Lung (tissue), 12 donors: Measurements from ENCODE around the gene NCLN. TPM values are rescaled to one million over a fixed set of nuclear protein-coding genes. Genes with fewer than 3 reads are reported as not detected.

ENCODE experiments used
- ATAC-seq: fragments of 200-7000 bp; cut with Tn5 transposase; one replicate; pipeline ENCODE4 v1.9.1; 2020; ENCODE audit warnings: moderate number of reproducible peaks; ENCODE audit not compliant: insufficient read depth, low FRiP score
- DNase-seq, 3 donors: peaks; one replicate each; pipeline ENCODE4 v3.0.0-alpha.2; 2013 to 2017
- H3K27ac ChIP-seq, 2 donors: one replicate each; pipeline ENCODE4 v1.5.1; 2013; ENCODE audit warnings: mild to moderate bottlenecking in 2 of 2, moderate library complexity in 2 of 2, control low read depth in 1 of 2, inconsistent platforms in 1 of 2, low read depth in 1 of 2, low read length in 1 of 2
- H3K27me3 ChIP-seq, 3 donors: one replicate each; pipeline ENCODE4 v1.5.1; 2013; ENCODE audit warnings: low read length in 2 of 3; ENCODE audit not compliant: control insufficient read depth in 3 of 3, insufficient read depth in 3 of 3
- H3K36me3 ChIP-seq, 4 donors: one replicate each; pipeline ENCODE4 v1.5.1; 2013; ENCODE audit warnings: low read length in 4 of 4, mild to moderate bottlenecking in 1 of 4, moderate library complexity in 1 of 4; ENCODE audit not compliant: control insufficient read depth in 4 of 4, insufficient read depth in 4 of 4
- H3K4me1 ChIP-seq, 5 donors: one replicate each; pipeline ENCODE4 v1.5.1; 2013; ENCODE audit warnings: low read length in 5 of 5, mild to moderate bottlenecking in 2 of 5, moderate library complexity in 1 of 5; ENCODE audit not compliant: control insufficient read depth in 5 of 5, insufficient read depth in 5 of 5
- H3K4me3 ChIP-seq: one replicate; pipeline ENCODE4 v1.5.1; 2013; ENCODE audit warnings: mild to moderate bottlenecking, control low read depth, moderate library complexity
- H3K9ac ChIP-seq, 2 donors: one replicate each; pipeline ENCODE4 v1.5.1; 2013; ENCODE audit warnings: low read length in 2 of 2, control low read depth in 1 of 2; ENCODE audit not compliant: insufficient read depth in 1 of 2
- H3K9me3 ChIP-seq, 4 donors: one replicate each; pipeline ENCODE4 v1.5.1; 2013; ENCODE audit warnings: low read length in 3 of 4, mild to moderate bottlenecking in 1 of 4, moderate library complexity in 1 of 4; ENCODE audit not compliant: control insufficient read depth in 4 of 4, insufficient read depth in 3 of 4
- CTCF ChIP-seq: IDR thresholded peaks from 2 replicates; pipeline ENCODE4 v1.5.1; 2012; ENCODE audit warnings: mild to moderate bottlenecking; ENCODE audit errors: control extremely low read depth, extremely low read depth
- WGBS, 2 donors: extraction: QIAGEN DNeasy Blood & Tissue Kit; methylation state at CpG; one replicate each; pipeline ENCODE4 v1.1.7; 2013; 5-methylcytosine and 5-hydroxymethylcytosine counted together
- polyA plus RNA-seq, 2 donors: library from polyadenylated mRNA; stranded (reverse); fragments of 200-250 nt; gene quantifications; one replicate each; pipeline ENCODE4 v1.2.1, GENCODE V29; 2013
- total RNA-seq, 2 donors: library from RNA; depleted of rRNA in 1 of 2; stranded (reverse); fragments of >200 nt in 1 of 2; gene quantifications; one replicate each; pipeline ENCODE4 v1.2.1, GENCODE V29; 2014 to 2021
- donor health status: control.
- donor health status: control.
- donor health status: Bipolar disorder and iron deficiency.
- donor health status: healthy.
- donor health status: DM: yes; HTN: yes; CAD: no.

Gene NCLN
- total and polyA plus RNA-seq, 4 donors: 24.8 to 117 (median 63.1) TPM

- DNase-seq (no peak), ATAC-seq (no peak)
- H3K9me3 ChIP-seq: peaks cover 0 to 7% (median 0%) of the 10 kb centered on the region in 4 donors
- WGBS, 2 donors: 82 to 94% methylated on average over 4 of the region's 4 CpGs
- no peak overlapping the region for H3K27ac ChIP-seq
- H3K4me3 ChIP-seq: no peak overlapping the region
- H3K36me3 ChIP-seq: no peaks in the 10 kb centered on the region
- H3K4me1 ChIP-seq: no peaks in the 10 kb centered on the region
- no peak overlapping the region for H3K9ac ChIP-seq
- peaks cover 10 to 30% (median 11%) of the 10 kb centered on the region in 3 donors for H3K27me3 ChIP-seq
- TF ChIP-seq CTCF: no peak
Observed at GRCh38 chr19:3229888-3230496, 44.3 kb downstream of the NCLN start.

DNA sequence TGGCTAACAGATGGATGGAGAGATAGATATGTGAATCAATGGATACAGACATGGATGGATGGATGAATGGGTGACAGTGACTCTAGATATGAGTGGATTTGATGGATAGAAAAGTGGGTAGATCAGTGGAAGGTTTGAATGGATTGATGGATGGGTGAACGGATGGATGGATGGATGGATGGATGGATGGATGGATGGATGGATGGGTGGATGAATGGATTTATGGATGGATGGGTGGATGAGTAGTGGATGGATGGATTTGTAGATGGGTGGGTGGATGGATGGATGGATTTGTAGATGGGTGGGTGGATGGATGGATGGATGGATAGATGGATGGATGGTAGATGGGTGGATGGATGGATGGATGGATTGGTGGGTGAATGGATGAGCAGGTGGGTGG, 45.6 kb downstream of the NCLN start:
- TF ChIP-seq CTCF: no peak
- no peak overlapping the region for H3K27ac ChIP-seq
- no peak for DNase-seq
- no peak overlapping the region for H3K4me3 ChIP-seq
- WGBS, 2 donors: 89 to 100% methylated on average over 1 of the region's 1 CpG
- no peaks in the 10 kb centered on the region for H3K4me1 ChIP-seq
- no peak overlapping the region for H3K9ac ChIP-seq
- no peaks in the 10 kb centered on the region for H3K36me3 ChIP-seq
- ATAC-seq: no peak
- peaks cover 0 to 9% (median 0%) of the 10 kb centered on the region in 4 donors for H3K9me3 ChIP-seq
- H3K27me3 ChIP-seq: peaks cover 8 to 21% (median 8%) of the 10 kb centered on the region in 3 donors

- WGBS, 2 donors: 73 to 80% methylated on average over 4 of the region's 4 CpGs
- peaks cover 0 to 9% (median 0%) of the 10 kb centered on the region in 4 donors for H3K9me3 ChIP-seq
Observed at GRCh38 chr19:3233116-3233515, 47.4 kb downstream of the NCLN start.

More at GRCh38 chr19:3233116-3233515, 47.4 kb downstream of the NCLN start:
- H3K4me1 ChIP-seq: no peaks in the 10 kb centered on the region
- no peak overlapping the region for H3K4me3 ChIP-seq
- no peak overlapping the region for H3K9ac ChIP-seq
- DNase-seq (no peak), ATAC-seq (no peak)
- no peak for TF ChIP-seq CTCF
- peaks cover 6 to 11% (median 7%) of the 10 kb centered on the region in 3 donors for H3K27me3 ChIP-seq
- H3K36me3 ChIP-seq: no peaks in the 10 kb centered on the region
- no peak overlapping the region for H3K27ac ChIP-seq
